ENCODE measurements around the gene FAM107B.

FAM107B gene

DNA sequence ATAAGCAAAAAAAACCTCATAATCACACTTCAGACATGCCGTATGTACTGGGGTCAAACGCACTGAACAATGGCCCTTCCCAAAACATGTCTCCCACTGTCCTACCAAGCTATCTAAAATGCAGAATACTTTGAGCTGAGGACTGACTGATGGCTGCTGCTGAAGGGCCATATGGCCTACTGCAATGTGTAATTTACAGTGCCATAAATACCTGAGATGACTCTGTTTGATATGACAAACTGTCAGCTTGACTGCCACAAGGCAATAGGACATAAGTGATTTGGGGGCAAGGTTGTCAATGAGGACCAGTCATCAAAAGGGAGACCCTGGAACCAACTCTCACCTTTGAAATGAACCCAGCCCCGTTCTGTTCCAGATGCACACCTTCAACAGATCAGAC, 256.5 kb downstream of the FAM107B start:
- no peak for TF ChIP-seq GATA2 (IDR thresholded peaks at IDR 0.05; ENCODE audit: low read depth, low read length)
- TF ChIP-seq GATA3 (IDR thresholded peaks at IDR 0.05; ENCODE audit: low read depth, low read length): no peak

DNA sequence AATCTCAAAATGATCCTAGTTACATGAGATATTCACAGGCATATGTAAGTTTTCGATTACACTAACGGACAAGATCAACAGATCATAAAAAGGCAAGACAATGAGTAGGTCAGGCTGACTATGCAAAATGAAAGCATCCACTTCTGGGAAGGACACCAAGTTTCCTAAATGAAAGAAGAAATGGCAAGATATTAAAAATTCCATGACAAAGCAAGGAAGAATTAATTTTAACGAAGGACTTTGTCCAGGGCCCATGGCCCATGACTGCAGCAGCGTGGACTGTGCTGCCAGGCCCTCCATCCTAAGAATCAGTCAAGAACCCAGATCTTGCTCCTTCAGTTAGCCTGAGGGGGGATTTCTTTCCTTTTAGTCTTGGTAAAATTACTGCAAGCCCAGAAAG, 261.6 kb downstream of the FAM107B start:
- TF ChIP-seq GATA3 (IDR thresholded peaks at IDR 0.05; ENCODE audit: low read depth, low read length): no peak
- no peak for TF ChIP-seq GATA2 (IDR thresholded peaks at IDR 0.05; ENCODE audit: low read depth, low read length)

DNA sequence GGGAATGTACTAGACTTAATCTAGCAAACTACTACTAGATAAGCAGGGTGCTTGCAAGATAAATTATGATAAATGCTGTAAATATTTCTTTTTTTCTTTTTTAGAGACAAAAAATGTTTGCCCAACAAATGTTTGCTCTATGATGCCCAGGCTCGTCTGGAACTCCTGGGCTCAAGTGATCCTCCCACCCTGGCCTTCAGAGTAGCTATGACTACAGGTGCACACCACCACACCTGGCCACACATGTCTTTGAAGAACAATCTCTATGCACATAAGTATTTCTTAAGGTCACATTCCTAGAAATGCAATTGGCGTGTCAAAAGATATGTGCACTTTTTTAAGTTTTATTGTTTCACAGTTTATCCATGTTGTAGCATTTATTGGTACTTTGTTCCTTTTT, 264.4 kb downstream of the FAM107B start:
- TF ChIP-seq GATA3 (IDR thresholded peaks at IDR 0.05; ENCODE audit: low read depth, low read length) (no peak), GATA2 (IDR thresholded peaks at IDR 0.05; ENCODE audit: low read depth, low read length) (no peak)

DNA sequence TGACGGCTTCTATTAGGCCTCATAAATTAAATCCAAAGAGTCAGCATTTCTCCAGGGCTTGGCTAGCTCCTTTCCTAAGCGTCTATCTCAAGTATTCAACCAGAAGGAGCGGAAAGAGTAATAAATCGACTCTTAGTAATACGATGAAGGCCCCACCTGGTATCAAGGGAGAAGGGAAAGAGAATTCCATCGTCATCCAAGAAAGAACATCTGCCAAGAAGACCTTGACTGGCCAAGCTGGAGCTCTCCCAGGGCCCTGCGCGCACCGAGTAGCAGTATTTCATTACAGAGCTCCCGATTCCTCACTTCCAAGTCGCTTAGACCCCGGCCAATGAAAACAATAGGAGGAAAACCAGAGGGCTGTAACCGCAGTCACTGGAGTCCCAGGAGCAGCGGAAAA, 266.0 kb downstream of the FAM107B start:
- TF ChIP-seq GATA2 (IDR thresholded peaks at IDR 0.05; ENCODE audit: low read depth, low read length) (no peak), GATA3 (IDR thresholded peaks at IDR 0.05; ENCODE audit: low read depth, low read length) (no peak)

DNA sequence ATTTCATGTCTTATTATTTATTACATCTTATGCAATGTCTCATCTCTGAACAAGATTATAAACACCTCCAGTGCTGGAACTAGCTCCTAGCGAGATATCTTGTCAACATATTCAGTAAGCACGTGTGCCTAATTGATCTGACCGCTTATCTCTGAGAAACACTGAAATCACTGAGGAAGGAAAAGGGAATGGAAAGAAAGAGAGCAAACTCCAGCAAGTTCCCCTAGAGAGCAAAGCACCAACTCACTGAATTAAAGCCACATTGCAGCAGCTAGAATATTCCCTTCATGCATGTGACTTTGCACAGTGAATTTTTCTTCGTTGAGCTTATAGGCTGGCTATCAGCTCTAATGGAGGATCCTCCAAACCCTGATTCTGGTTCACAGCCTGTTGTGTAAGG, 266.9 kb downstream of the FAM107B start:
- TF ChIP-seq GATA3 (IDR thresholded peaks at IDR 0.05; ENCODE audit: low read depth, low read length) (no peak), GATA2 (IDR thresholded peaks at IDR 0.05; ENCODE audit: low read depth, low read length) (no peak)

DNA sequence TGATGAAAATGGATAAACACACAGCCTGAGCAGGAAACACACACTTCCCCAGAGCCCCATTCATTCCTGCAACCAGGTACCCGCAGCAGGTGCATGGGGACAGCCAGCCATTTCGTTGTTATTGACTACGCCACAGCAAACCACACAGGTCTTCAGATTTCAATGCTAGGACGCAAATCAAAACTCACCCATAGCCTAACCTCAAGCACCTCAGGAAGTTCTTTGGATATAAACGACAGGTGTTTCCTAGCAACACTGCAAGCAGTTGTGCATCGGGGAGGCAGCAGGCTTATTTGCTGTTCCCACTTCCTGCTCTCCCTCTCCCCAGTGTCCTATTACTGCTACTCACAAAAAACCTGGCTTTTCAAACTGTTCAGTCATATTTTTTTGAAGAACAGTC, 267.5 kb downstream of the FAM107B start:
- TF ChIP-seq GATA2 (IDR thresholded peaks at IDR 0.05; ENCODE audit: low read depth, low read length) (no peak), GATA3 (IDR thresholded peaks at IDR 0.05; ENCODE audit: low read depth, low read length) (no peak)

DNA sequence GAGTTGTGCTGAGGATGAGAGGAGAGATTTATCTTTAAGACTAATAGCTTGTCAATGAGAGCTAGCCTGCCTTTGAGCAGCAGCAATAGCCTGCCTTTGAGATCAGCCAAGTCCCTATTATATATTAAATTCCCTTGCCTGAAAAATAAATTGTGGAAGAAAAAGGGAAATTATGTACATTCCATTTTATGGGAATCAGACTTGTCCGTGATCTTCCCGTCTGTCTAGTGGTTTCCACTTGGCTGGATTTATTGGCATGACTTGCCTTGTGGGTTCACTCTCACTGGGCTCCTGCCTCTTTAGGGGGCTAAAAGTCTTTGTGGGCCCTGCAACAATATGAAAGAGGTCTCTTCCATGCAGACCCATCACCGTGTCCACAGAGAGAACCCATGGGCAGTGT, 272.3 kb downstream of the FAM107B start:
- TF ChIP-seq GATA2 (IDR thresholded peaks at IDR 0.05; ENCODE audit: low read depth, low read length) (no peak), GATA3 (IDR thresholded peaks at IDR 0.05; ENCODE audit: low read depth, low read length) (no peak)

DNA sequence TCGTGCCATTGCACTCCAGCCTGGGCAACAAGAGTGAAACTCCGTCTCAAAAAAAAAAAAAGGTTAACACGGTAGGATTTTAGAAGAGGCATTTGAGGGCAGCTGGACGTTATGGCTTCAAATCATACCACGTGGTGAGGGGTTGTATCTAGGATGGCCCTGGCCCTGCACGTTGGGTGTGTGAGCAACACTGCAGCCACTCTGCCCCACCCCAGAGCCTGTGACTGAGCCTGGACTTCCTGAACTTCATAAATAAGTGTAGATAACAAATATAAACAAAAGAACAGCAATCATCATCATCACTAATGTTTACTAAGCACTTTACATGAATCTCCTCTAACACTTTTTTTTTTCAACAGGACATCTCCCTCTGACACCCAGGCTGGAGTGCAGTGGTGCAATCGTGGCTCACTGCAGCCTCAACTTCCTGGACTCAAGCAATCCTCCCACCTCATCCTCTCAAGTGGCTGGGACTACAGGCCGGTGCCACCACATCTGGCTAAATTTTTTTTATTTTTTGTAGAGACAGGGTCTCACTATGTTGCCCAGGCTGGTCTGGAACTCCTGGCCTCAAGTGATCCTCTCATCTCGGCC, 274.4 kb downstream of the FAM107B start:
- no peak for TF ChIP-seq GATA3 (IDR thresholded peaks at IDR 0.05; ENCODE audit: low read depth, low read length)
- no peak for TF ChIP-seq GATA2 (IDR thresholded peaks at IDR 0.05; ENCODE audit: low read depth, low read length)

DNA sequence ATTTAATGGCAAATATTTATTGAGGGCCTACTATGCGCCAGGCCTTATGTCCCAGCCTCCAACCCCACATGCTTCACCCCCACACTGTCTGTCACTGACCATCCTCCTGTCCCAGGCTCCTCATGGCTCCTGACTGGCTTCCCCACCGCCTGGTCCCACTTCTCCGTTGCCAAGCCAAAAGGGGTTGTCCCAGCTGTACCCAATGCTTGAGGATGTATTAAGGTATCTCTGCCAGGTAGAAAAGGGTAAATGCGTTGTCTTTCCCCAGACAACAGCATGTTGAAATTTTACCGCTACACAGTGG, 275.1 kb downstream of the FAM107B start:
- no peak for TF ChIP-seq GATA2 (IDR thresholded peaks at IDR 0.05; ENCODE audit: low read depth, low read length)
- no peak for TF ChIP-seq GATA3 (IDR thresholded peaks at IDR 0.05; ENCODE audit: low read depth, low read length)

DNA sequence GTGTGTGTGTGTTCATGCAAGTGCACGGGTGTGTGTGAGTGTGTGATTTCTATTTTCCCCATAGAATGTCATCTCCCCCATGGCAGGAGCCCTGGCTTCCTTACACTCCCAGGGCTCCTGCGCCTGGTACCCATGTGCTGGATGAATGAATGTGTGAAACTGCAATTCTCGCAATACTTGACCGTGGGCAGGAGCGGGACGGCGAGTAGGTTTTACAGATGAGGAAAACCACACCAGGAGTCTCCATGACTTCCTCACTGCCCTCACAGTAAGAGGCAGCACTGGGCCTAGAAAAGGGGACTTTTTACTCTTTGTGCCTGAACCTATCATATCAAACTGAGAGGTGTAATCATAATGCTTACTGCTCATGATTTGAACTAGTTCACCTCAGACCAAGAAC, 276.4 kb downstream of the FAM107B start:
- no peak for TF ChIP-seq GATA3 (IDR thresholded peaks at IDR 0.05; ENCODE audit: low read depth, low read length)
- TF ChIP-seq GATA2 (IDR thresholded peaks at IDR 0.05; ENCODE audit: low read depth, low read length): no peak

DNA sequence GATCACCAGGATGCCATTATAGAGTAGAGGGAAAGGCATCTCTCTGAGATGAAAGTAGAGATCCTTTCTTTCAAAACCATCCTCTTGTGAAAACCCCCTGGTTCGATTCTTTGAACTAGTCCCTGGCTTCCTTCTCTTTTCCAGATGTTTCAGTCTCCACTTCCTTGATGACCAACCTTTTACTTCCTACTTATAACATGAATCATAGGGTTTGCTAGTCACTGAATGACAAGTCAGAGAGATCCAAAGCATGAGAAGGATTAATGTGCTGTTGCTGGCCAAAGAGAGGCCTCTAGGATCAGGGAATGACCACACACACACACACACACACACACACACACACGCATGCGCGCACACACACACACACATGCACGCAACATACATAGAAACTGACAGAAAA, 282.9 kb downstream of the FAM107B start:
- TF ChIP-seq GATA2 (IDR thresholded peaks at IDR 0.05; ENCODE audit: low read depth, low read length): no peak
- no peak for TF ChIP-seq GATA3 (IDR thresholded peaks at IDR 0.05; ENCODE audit: low read depth, low read length)

DNA sequence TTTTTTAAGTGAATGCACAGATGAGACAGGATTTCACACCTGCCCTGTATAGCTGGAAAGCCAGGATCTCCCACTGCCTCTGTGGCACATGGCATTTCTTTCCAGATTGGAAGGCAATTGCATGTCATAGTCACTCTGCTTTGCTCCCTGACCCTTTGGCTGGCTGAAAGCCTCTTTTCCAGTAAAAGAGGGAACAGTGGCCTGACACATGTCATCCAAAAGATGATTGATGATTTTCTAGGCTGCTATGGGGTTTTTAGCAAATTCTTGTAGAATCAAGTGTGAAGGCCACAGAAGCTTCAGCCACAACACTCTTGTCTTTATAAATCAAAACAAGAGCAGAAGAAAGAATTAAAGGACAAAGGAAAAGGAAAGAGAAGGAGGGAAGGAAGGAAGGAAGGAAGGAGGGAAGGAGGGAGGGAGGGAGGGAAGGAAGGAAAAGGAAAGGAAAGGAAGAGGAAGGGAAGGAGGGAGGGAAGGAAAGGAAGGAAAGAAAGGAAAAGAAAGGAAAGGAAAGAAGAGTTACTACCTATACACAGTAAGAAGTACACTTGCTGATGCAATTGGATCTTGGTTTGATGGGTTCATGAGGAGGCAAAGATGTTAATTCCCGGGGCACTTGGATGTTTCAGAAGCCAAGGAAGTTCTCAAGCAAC, 285.0 kb downstream of the FAM107B start:
- TF ChIP-seq GATA3 (IDR thresholded peaks at IDR 0.05; ENCODE audit: low read depth, low read length) (no peak), GATA2 (IDR thresholded peaks at IDR 0.05; ENCODE audit: low read depth, low read length) (no peak)

DNA sequence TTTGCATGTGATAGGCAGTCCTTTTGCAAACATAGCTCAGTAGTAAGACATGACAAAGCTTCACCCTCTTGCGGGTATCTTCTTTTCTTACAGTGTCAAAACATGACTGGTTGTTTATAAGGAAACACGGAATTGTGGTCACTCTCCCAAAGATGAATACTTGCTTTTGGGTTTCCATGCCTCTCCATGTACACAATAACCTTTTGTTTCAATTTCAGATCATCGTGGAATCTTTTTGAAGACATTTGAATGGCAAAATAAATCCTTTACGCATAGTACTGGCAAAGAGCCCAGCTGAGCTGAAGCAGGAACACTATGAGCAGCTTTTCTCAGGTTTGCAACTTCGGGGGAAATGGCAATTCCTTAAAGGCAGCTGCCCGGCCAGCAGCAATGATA, 287.2 kb downstream of the FAM107B start:
- TF ChIP-seq GATA2 (IDR thresholded peaks at IDR 0.05; ENCODE audit: low read depth, low read length) (no peak), GATA3 (IDR thresholded peaks at IDR 0.05; ENCODE audit: low read depth, low read length) (no peak)

DNA sequence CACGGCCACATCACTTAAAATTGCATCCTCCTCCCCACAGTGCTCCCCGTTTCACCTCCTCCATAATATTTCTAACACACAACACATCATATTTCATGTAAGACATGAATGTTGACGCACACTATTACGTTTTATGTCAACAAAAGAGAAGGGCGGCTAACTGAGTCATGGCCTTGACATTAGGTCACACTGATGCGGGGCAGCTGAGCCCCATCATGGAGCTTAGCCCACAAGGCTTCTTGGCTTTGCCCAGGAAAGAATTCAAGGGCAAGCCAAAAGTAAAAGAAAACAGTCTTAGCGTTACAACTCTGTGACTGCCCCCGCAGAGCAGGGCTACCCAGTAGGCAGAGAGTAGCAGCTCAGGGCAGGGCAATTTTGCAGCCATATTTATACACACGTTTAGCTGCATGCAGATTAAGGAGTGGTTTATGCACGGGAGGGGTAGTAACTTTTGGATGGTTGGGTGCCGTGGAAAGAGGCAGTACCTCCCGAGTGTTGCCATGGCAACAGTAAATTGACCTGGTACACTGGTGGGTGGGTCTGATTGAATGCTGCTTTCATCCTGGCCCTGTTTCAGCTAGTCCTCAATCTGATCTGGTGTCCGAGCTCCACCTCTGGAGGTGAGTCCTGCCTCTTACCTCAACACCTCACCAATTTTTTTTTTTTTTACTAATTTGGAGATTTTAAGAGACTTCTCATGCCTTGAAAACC, 287.8 kb downstream of the FAM107B start:
- TF ChIP-seq GATA3 (IDR thresholded peaks at IDR 0.05; ENCODE audit: low read depth, low read length): no peak
- TF ChIP-seq GATA2 (IDR thresholded peaks at IDR 0.05; ENCODE audit: low read depth, low read length): no peak

DNA sequence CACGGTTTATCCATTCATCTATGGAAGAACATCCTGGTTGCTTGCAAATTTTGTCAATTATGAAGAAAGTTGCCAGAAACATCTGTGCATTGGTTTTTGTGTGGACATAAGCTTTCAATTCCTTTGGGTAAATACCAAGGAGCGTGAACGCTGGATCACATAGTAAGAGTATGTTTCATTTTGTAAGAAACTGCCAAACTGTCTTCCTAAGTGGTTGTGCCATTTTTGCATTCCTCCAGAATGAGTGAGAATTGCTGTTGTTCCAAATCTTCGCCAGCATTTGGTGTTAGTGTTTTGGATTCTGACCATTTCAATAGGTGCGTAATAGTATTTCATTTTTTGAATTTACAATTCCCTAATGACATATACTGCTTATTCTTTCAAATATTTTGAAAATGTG, 288.7 kb downstream of the FAM107B start:
- TF ChIP-seq GATA3 (IDR thresholded peaks at IDR 0.05; ENCODE audit: low read depth, low read length) (no peak), GATA2 (IDR thresholded peaks at IDR 0.05; ENCODE audit: low read depth, low read length) (no peak)
